SU-DHL-6 (cell line): ENCODE data around the gene ZBTB21.
"Not testable (repeated sequence)": the region's sequence is repeated elsewhere in the genome, so short reads cannot be mapped to it uniquely, and the experiment has no call there.

Experiments
- H2AFZ ChIP-seq: fragments of 200-600 bp; sonication (generic); 2 replicates; pipeline ENCODE4 v1.6.1; 2014; ENCODE audit warnings: low read depth, mild to moderate bottlenecking, moderate library complexity, mixed read lengths, antibody characterized with exemption, low read length; ENCODE audit not compliant: severe bottlenecking
- H3F3A ChIP-seq: fragments of 200-600 bp; shearing (Covaris generic); 2 replicates; pipeline ENCODE4 v1.6.0; 2016; ENCODE audit warnings: antibody characterized with exemption, mild to moderate bottlenecking; ENCODE audit not compliant: insufficient read depth
- H3K27ac ChIP-seq: fragments of 200-600 bp; sonication (generic); 2 replicates; pipeline ENCODE4 v1.5.1; 2016; ENCODE audit warnings: low read depth, mild to moderate bottlenecking, low read length, moderate library complexity, mixed read lengths
- H3K27me3 ChIP-seq: fragments of 200-600 bp; sonication (generic), shearing (Covaris generic); 2 replicates; pipeline ENCODE4 v1.6.0; 2014; ENCODE audit warnings: mild to moderate bottlenecking, low read length
- H3K36me3 ChIP-seq: fragments of 200-600 bp; sonication (generic); 2 replicates; pipeline ENCODE4 v1.6.1; 2014; ENCODE audit warnings: mild to moderate bottlenecking, low read length, mixed read lengths
- H3K4me2 ChIP-seq: fragments of 300-600, 200-600 bp; shearing (Covaris generic), sonication (generic); 2 replicates; pipeline ENCODE4 v1.6.0; 2014; ENCODE audit warnings: low read length, low read depth, mild to moderate bottlenecking; ENCODE audit not compliant: poor library complexity, severe bottlenecking
- H3K4me3 ChIP-seq: fragments of 200-600 bp; sonication (generic); 2 replicates; pipeline ENCODE4 v1.5.1; 2014; ENCODE audit warnings: antibody characterized with exemption, low read length, mild to moderate bottlenecking, mixed read lengths; ENCODE audit not compliant: insufficient read depth, poor library complexity, severe bottlenecking
- H3K79me2 ChIP-seq: fragments of 200-600 bp; sonication (generic); 2 replicates; pipeline ENCODE4 v1.6.1; 2014; ENCODE audit warnings: mild to moderate bottlenecking, low read length, moderate library complexity; ENCODE audit not compliant: insufficient read depth
- H3K9ac ChIP-seq: fragments of 200-600 bp; sonication (generic); 2 replicates; pipeline ENCODE4 v1.7.0; 2014; ENCODE audit warnings: mild to moderate bottlenecking, low read length
- H3K9me2 ChIP-seq: fragments of 200-600 bp; sonication (generic); replicated peaks from 2 replicates; pipeline ENCODE4 v1.6.1; 2014; ENCODE audit warnings: low read length; ENCODE audit not compliant: insufficient read depth
- H3K9me3 ChIP-seq: fragments of 200-600 bp; sonication (generic); 2 replicates; pipeline ENCODE4 v1.6.1; 2014; ENCODE audit warnings: low read length, mixed read lengths; ENCODE audit not compliant: insufficient read depth
- H4K20me1 ChIP-seq: fragments of 200-600 bp; sonication (generic); 2 replicates; pipeline ENCODE4 v1.6.1; 2014; ENCODE audit warnings: low read depth, mild to moderate bottlenecking, antibody characterized with exemption, low read length, moderate library complexity, mixed read lengths
- CTCF ChIP-seq: fragments of 200-600 bp; sonication (generic); IDR thresholded peaks from one replicate; pipeline ENCODE4 v1.5.1; 2017; ENCODE audit warnings: antibody characterized with exemption, mild to moderate bottlenecking, low read length, moderate library complexity; ENCODE audit not compliant: insufficient read depth, poor library complexity, severe bottlenecking
- EZH2phosphoT487 ChIP-seq: fragments of 200-600 bp; sonication (generic), shearing (Covaris generic); conservative IDR thresholded peaks from 2 replicates; pipeline ENCODE4 v1.6.1; 2018; ENCODE audit warnings: mild to moderate bottlenecking, antibody characterized with exemption, low read length, moderate library complexity, mixed read lengths

Gene ZBTB21

DNA sequence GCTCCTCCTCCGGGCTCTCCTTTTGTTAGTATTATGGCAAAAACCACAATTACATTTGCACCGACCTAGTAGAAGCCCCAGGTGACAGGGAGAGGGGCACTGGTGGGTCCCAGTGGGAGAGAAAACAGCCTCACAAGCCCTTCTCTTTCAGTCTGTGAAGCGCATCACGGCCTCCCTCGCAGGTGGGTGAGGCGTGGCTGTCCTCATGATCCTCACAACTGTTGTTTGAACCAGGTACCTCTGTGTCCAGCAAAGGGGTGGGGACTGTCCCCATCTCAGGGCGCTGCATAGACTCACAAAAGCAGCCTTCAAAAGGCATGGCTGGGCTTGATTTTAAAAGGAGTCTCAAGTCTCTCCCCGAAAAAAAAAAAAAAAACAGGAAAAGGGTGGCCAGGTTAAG lies 48.4 kb downstream of the ZBTB21 start:
- H4K20me1 ChIP-seq, result no peaks in the 10 kb centered on the region
- H3K36me3 ChIP-seq, result no peaks in the 10 kb centered on the region
- H3K79me2 ChIP-seq, result no peaks in the 10 kb centered on the region
- H2AFZ ChIP-seq, result no peak overlapping the region
- TF ChIP-seq CTCF (no peak), EZH2phosphoT487 (no peak)
- no peak overlapping the region for H3K4me3 ChIP-seq
- no peaks in the 10 kb centered on the region for H3K9me2 ChIP-seq
- H3K9ac ChIP-seq, result no peak overlapping the region
- no peaks in the 10 kb centered on the region for H3K27me3 ChIP-seq
- no peaks in the 10 kb centered on the region for H3K9me3 ChIP-seq
- no peak overlapping the region for H3K27ac ChIP-seq
- H3K4me2 ChIP-seq, result no peak overlapping the region
- no peaks in the 10 kb centered on the region for H3F3A ChIP-seq

DNA sequence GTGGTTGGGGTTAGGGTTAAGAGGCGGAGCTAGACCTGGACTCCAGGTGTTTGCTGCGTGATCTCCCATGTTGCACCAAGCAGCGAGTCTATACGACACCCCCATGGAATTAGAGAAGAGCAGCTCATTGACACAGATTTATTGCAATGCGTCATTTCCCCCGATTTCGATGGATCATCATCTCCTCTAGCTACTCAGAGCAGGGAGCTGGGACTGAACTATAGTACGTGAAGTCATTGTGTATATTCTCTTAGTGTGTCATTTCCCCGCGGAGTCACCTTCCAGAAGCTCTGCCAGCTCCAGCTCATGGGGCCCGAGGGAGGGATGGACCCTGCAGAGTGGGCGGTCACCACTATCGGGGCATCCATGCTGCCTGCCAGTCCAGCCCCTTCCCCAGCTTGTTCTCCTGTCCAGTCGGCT lies 48.9 kb downstream of the ZBTB21 start:
- H3F3A ChIP-seq, result no peaks in the 10 kb centered on the region
- no peaks in the 10 kb centered on the region for H3K36me3 ChIP-seq
- no peaks in the 10 kb centered on the region for H3K9me3 ChIP-seq
- H3K79me2 ChIP-seq, result no peaks in the 10 kb centered on the region
- H3K27ac ChIP-seq, result no peak overlapping the region
- no peaks in the 10 kb centered on the region for H4K20me1 ChIP-seq
- no peak overlapping the region for H3K9ac ChIP-seq
- no peaks in the 10 kb centered on the region for H3K9me2 ChIP-seq
- no peak overlapping the region for H2AFZ ChIP-seq
- TF ChIP-seq CTCF (no peak), EZH2phosphoT487 (no peak)
- H3K4me2 ChIP-seq, result no peak overlapping the region
- H3K4me3 ChIP-seq, result no peak overlapping the region
- no peaks in the 10 kb centered on the region for H3K27me3 ChIP-seq

GRCh38 chr21:41960386-41960785 lies 49.8 kb downstream of the ZBTB21 start:
- no peak for TF ChIP-seq CTCF
- TF ChIP-seq EZH2phosphoT487, result no peak
- Histone ChIP-seq H3K4me2 (no peak overlapping the region), H3K4me3 (no peak overlapping the region), H3K36me3 (no peaks in the 10 kb centered on the region), H3K27me3 (no peaks in the 10 kb centered on the region), H3K9me2 (no peaks in the 10 kb centered on the region), H2AFZ (no peak overlapping the region), H4K20me1 (no peaks in the 10 kb centered on the region), H3K27ac (no peak overlapping the region), H3K9ac (no peak overlapping the region), H3K79me2 (no peaks in the 10 kb centered on the region), H3F3A (no peaks in the 10 kb centered on the region), H3K9me3 (no peaks in the 10 kb centered on the region)

DNA sequence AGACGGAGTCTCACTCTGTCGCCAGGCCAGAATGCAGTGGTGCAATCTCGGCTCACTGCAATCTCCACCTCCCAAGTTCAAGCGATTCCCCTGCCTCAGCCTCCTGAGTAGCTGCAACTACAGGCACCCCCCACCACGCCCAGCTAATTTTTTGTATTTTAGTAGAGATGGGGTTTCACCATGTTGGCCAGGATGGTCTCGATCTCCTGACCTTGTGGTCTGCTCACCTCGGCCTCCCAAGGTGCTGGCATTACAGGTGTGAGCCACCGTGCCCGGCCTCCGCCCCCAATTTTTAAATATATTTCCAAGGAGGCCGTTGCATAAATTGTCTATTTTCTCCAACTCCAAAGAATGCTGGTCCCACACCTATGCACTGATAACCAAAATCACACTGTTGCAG lies 50.5 kb downstream of the ZBTB21 start:
- not testable (repeated sequence) for H2AFZ ChIP-seq, H3K4me3 ChIP-seq, H3K36me3 ChIP-seq, H3K9me2 ChIP-seq, H3K9me3 ChIP-seq, H3K79me2 ChIP-seq, H3K4me2 ChIP-seq, H3K27me3 ChIP-seq, H4K20me1 ChIP-seq, H3K27ac ChIP-seq, H3F3A ChIP-seq, H3K9ac ChIP-seq
